Endothelial cell of umbilical vein (primary cell): ENCODE data around the gene GTF3C1. TPM values are rescaled to one million over a fixed set of nuclear protein-coding genes. Genes with fewer than 3 reads are reported as not detected.

Experiments
- BruUV-seq: library from RNA; stranded (reverse); fragments of 400-500 nt; replicated peaks from 2 replicates; lab custom pipeline; 2021; lab: Mats Ljungman, UMichigan
- CTCF ChIA-PET: fragments of 300-600, 350-600 bp; sonication (Branson Sonifier 250); formaldehyde crosslinking; loops from one replicate; lab custom pipeline; 2021; ENCODE audit warnings: antibody characterized with exemption, inconsistent platforms; lab: Charles Lee
- POLR2A ChIA-PET: fragments of 300-600, 350-600 bp; sonication (Branson Sonifier 250); formaldehyde crosslinking; loops from one replicate; lab custom pipeline; 2021; ENCODE audit warnings: antibody characterized with exemption, inconsistent platforms; lab: Charles Lee
- DNase-seq: peaks from one replicate; pipeline ENCODE4 v3.0.0-alpha.2; 2011; ENCODE audit warnings: low read depth, low spot score
- FAIRE-seq: peaks from 2 replicates; lab custom pipeline; 2011; peaks lifted over from hg19 to GRCh38; lab: Jason Lieb, UNC
- H2AFZ ChIP-seq: 2 replicates; pipeline ENCODE4 v1.6.0; 2012; ENCODE audit warnings: low read depth, low read length, control low read depth, inconsistent platforms
- H3K27ac ChIP-seq: 2 replicates; pipeline ENCODE4 v1.5.1; 2011; ENCODE audit warnings: low read depth, mild to moderate bottlenecking, control low read depth, low read length, moderate library complexity; ENCODE audit not compliant: insufficient read depth
- H3K27me3 ChIP-seq, 2 experiments: 2 replicates each; pipeline versions ENCODE4 v1.6.0 to v1.6.1; 2011; ENCODE audit warnings: low read length in 2 of 2, mixed read lengths in 1 of 2; ENCODE audit not compliant: control insufficient read depth in 2 of 2, insufficient read depth in 2 of 2
- H3K36me3 ChIP-seq, 2 experiments: 2 replicates in 1 of 2; 3 replicates in 1 of 2; pipeline ENCODE4 v1.5.1; 2011; ENCODE audit warnings: low read length in 2 of 2, mild to moderate bottlenecking in 1 of 2, moderate library complexity in 1 of 2; ENCODE audit not compliant: control insufficient read depth in 2 of 2, insufficient read depth in 2 of 2; ENCODE audit errors: extremely low read depth in 1 of 2
- H3K4me1 ChIP-seq: 3 replicates; pipeline ENCODE4 v1.5.1; 2011; ENCODE audit warnings: mild to moderate bottlenecking, low read length; ENCODE audit not compliant: control insufficient read depth, insufficient read depth; ENCODE audit errors: extremely low read depth
- H3K4me2 ChIP-seq: 2 replicates; pipeline ENCODE4 v1.6.1; 2011; ENCODE audit warnings: low read length, control low read depth, mixed read lengths; ENCODE audit not compliant: insufficient read depth
- H3K4me3 ChIP-seq, 3 experiments: fragments of 200-600 bp in 1 of 3; sonication (generic), shearing (Covaris generic) in 1 of 3; replicated peaks in 1 of 3; 2 replicates each; pipeline ENCODE4 v1.5.1; 2011 to 2016; ENCODE audit warnings: control low read depth in 3 of 3, low read length in 3 of 3, mild to moderate bottlenecking in 2 of 3, inconsistent platforms in 1 of 3, low read depth in 1 of 3, moderate library complexity in 1 of 3; ENCODE audit not compliant: insufficient read depth in 1 of 3
- H3K79me2 ChIP-seq: 2 replicates; pipeline ENCODE4 v1.6.0; 2012; ENCODE audit warnings: low read length, inconsistent platforms; ENCODE audit not compliant: control insufficient read depth, insufficient read depth
- H3K9ac ChIP-seq: replicated peaks from 2 replicates; pipeline ENCODE3; 2011; ENCODE audit warnings: low read length, control low read depth; ENCODE audit not compliant: insufficient read depth; ENCODE audit errors: extremely low read depth
- H3K9me1 ChIP-seq: replicated peaks from 3 replicates; pipeline ENCODE4 v1.6.0; 2011; ENCODE audit warnings: mild to moderate bottlenecking, low read length; ENCODE audit not compliant: control insufficient read depth, insufficient read depth; ENCODE audit errors: extremely low read depth
- H3K9me3 ChIP-seq: replicated peaks from 2 replicates; pipeline ENCODE4 v1.5.1; 2012; ENCODE audit warnings: low read length, inconsistent platforms; ENCODE audit not compliant: control insufficient read depth, insufficient read depth
- H4K20me1 ChIP-seq: replicated peaks from 2 replicates; pipeline ENCODE3; 2011; ENCODE audit warnings: mild to moderate bottlenecking, low read length; ENCODE audit not compliant: control insufficient read depth, insufficient read depth; ENCODE audit errors: extremely low read depth
- CTCF ChIP-seq, 2 donors: IDR thresholded peaks; 1 replicate in 1 of 2; 2 replicates in 1 of 2; pipeline ENCODE4 v1.5.1; 2011; ENCODE audit warnings: low read length in 2 of 2, mild to moderate bottlenecking in 2 of 2, moderate library complexity in 2 of 2, control low read depth in 1 of 2, inconsistent platforms in 1 of 2, low read depth in 1 of 2; ENCODE audit not compliant: insufficient read depth in 1 of 2; ENCODE audit errors: extremely low read depth in 1 of 2
- EZH2 ChIP-seq: IDR thresholded peaks from 2 replicates; pipeline ENCODE4 v1.6.1; 2012; ENCODE audit warnings: borderline replicate concordance, low read depth, mild to moderate bottlenecking, moderate library complexity, low read length, inconsistent platforms; ENCODE audit not compliant: severe bottlenecking
- FOS ChIP-seq: IDR thresholded peaks from 2 replicates; pipeline ENCODE4 v1.6.1; 2011; ENCODE audit warnings: mild to moderate bottlenecking, low read length, moderate library complexity, borderline replicate concordance; ENCODE audit not compliant: insufficient read depth
- GATA2 ChIP-seq: IDR thresholded peaks from 2 replicates; pipeline ENCODE4 v1.7.0; 2011; ENCODE audit warnings: low read depth, mild to moderate bottlenecking, moderate library complexity, mixed read lengths, low read length; ENCODE audit not compliant: insufficient read length, insufficient read depth
- JUN ChIP-seq: IDR thresholded peaks from 2 replicates; pipeline ENCODE4 v1.6.1; 2011; ENCODE audit warnings: borderline replicate concordance, low read depth; ENCODE audit not compliant: insufficient read length, insufficient read depth
- MAX ChIP-seq: IDR thresholded peaks from 2 replicates; pipeline ENCODE4 v1.6.1; 2011; ENCODE audit not compliant: insufficient read depth, insufficient read length
- MYC ChIP-seq: IDR thresholded peaks from one replicate; pipeline ENCODE4 v1.6.1; 2011; ENCODE audit warnings: mild to moderate bottlenecking, low read depth, low read length
- POLR2A ChIP-seq: IDR thresholded peaks from 2 replicates; pipeline ENCODE4 v1.6.1; 2012; ENCODE audit warnings: low read depth, mild to moderate bottlenecking, control low read depth, low read length
- POLR2AphosphoS5 ChIP-seq: IDR thresholded peaks from 2 replicates; pipeline ENCODE4 v1.6.1; 2012; ENCODE audit warnings: low read depth, mild to moderate bottlenecking, control low read depth, low read length, moderate library complexity; ENCODE audit not compliant: insufficient read depth
- dilution Hi-C: fragments of 300-500 bp; cut with MboI; formaldehyde crosslinking; loops from one replicate; pipeline ENCODE4 v1.15.0; 2019; ENCODE audit warnings: low sequenced_read_pairs; ENCODE audit not compliant: extremely low pct_ligation_motif_present
- intact Hi-C: fragments of 100-400 bp; cut with micrococcal nuclease; formaldehyde crosslinking; loops from one replicate; pipeline ENCODE4 v1.10.0; 2022
- polyA plus RNA-seq, 4 experiments: library from polyadenylated mRNA; depleted of rRNA in 3 of 4; stranded (reverse) in 3 of 4; unstranded in 1 of 4; fragments of >200 nt; gene quantifications; 2 replicates each; pipeline versions ENCODE4 v1.2.1 to v1.2.3, GENCODE V29; 2011 to 2012; ENCODE audit warnings: missing spikeins in 1 of 4
- total RNA-seq: library from RNA; stranded (reverse); gene quantifications from 2 replicates; pipeline ENCODE4 v1.2.3, GENCODE V29; 2021

Gene GTF3C1
- total and polyA plus RNA-seq, 2 donors (not counting 3 experiments of a cell fraction or from before 2014, with no cell fraction given): 58.1 to 86.1 TPM

GRCh38 chr16:27576729-27577128, 27.0 kb upstream of the GTF3C1 start:
- H3K9me1 ChIP-seq: no peaks in the 10 kb centered on the region
- dilution Hi-C loops (no loop called here), intact Hi-C loops (no loop called here)
- CTCF ChIA-PET: no interaction called here
- no peak overlapping the region for H3K27ac ChIP-seq
- no peak overlapping the region for H3K4me2 ChIP-seq
- H4K20me1 ChIP-seq: no peaks in the 10 kb centered on the region
- no peaks in the 10 kb centered on the region for H3K27me3 ChIP-seq
- no peak for TF ChIP-seq EZH2
- no peak for TF ChIP-seq MAX
- no peak for TF ChIP-seq GATA2
- TF ChIP-seq JUN: no peak
- no peak for TF ChIP-seq CTCF (IDR thresholded peaks at IDR 0.05; ENCODE audit: extremely low read depth in 1 of 2, insufficient read depth in 1 of 2, low read depth in 1 of 2, low read length in 2 of 2)
- TF ChIP-seq FOS: no peak
- TF ChIP-seq POLR2A: no peak
- no peak for TF ChIP-seq POLR2AphosphoS5
- no peak for TF ChIP-seq MYC
- H3K79me2 ChIP-seq: no peaks in the 10 kb centered on the region
- H3K9ac ChIP-seq: no peak overlapping the region
- no peak overlapping the region for H2AFZ ChIP-seq
- peaks cover 8% of the 10 kb centered on the region for H3K4me1 ChIP-seq
- H3K36me3 ChIP-seq: peaks cover 0 to 2% of the 10 kb centered on the region in 2 experiments
- no peak overlapping the region for H3K4me3 ChIP-seq
- no TSS peak for BruUV-seq
- no peak for DNase-seq
- POLR2A ChIA-PET: no interaction called here
- no peak for FAIRE-seq
- no peaks in the 10 kb centered on the region for H3K9me3 ChIP-seq
